ENCODE data around the gene HEXIM2. TPM values are rescaled to one million over a fixed set of nuclear protein-coding genes. Genes with fewer than 3 reads are reported as not detected.

HEXIM2 gene
- total RNA-seq, 1 donor from 2014 or later, result 4.8 TPM

GRCh38 chr17:45145035-45145389, 16.7 kb upstream of the HEXIM2 start:
- no peak for DNase-seq

- no peak for DNase-seq
Measured at GRCh38 chr17:45146166-45146565, 15.5 kb upstream of the HEXIM2 start.

DNA sequence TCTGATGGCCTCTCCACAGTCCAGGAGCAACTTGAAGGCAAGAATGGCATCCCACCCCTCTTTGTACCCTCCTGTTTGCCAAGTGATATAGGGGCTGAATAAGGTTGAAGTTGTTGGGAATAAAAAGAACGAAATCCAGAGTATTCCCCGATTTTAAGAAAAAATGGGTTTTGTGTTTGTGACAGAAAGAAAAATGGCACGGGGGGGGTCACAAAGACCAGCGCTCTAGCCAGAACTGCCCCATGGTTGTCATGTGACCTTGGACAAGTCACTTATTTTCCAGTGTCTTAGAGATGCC, 15.1 kb upstream of the HEXIM2 start:
- DNase-seq, result no peak

- peak; percentile 84 for DNase-seq
Measured at GRCh38 chr17:45146890-45147580, 14.6 kb upstream of the HEXIM2 start.

DNA sequence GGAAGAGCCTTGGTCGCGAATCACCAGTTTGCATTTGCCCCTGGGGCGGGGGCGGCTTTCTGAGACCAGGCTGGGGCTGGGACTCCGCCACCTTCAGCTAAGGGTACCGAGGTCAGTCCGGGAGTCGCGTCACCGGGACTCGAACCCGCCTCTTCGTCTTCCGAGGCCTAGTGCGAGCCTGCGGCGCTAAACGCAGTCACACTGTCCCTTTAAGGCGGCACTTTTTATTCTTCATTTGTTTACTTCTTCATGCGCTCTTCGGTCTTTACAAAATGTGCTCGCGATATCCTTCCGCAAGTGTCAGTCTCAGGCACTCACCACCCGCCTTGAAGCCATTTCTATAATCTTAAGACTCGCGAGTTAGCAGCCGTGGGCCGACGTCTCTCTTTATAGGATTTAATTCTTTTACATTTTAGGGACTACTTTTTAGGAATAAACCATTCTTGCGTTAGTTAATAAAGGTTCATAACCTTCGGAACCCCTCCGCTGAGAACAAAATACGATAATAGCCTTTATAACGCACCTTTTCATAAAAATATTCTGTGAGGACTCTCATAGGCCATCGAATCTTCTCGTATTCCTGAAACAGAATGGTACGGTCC, 14.0 kb upstream of the HEXIM2 start:
- peak; percentile 92 for DNase-seq

DNA sequence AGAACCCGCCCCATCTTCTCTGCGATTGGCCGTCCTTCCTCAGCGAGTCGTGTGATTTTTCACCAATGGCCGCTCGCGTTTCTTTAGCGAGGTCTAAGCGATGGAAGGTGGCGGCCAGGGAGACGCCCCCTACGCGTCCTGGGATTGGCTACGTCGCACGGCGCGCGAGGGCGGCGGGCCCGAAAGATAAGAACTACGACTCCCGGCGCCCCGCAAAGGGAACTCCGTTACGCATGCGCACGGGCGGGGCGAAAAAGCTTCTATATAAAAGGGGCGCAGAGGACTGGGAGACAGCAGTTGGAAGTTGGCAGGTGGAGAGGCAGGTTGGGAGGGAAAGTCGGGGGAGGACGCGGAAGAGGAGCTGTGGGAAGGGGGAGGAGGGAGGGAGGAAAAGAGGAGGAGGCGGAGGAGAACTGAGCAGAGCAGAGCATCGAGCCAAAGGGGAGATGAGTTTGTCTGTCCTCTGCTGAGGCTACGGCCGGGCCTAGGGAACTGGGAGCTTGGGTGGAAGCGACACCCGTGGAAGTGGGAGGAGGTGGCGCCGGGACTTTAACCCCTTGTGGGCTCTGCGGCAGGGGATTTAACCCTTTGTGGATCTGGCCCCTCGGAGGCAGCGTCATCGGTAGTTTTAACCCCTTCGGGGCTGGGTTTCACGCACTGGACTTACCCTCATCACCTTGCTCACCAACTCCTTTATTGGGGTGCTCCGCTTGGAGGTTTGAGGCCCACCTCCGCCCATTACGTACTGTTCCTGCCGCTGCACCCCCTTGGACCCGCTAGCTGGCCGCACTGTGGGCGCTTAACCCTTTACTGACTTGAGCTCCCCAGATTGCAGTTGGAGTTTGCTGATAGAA, 13.3 kb upstream of the HEXIM2 start, which contains the start of gene HEXIM1:
TSS of gene HEXIM1 (plus strand) at position 293 of the 854 bp plus-strand sequence. CDS start 716 bp downstream, outside the sequence.
- peak; percentile 100 for DNase-seq

GRCh38 chr17:45149037-45149668, 12.5 kb upstream of the HEXIM2 start:
- peak; percentile 88 for DNase-seq

DNA sequence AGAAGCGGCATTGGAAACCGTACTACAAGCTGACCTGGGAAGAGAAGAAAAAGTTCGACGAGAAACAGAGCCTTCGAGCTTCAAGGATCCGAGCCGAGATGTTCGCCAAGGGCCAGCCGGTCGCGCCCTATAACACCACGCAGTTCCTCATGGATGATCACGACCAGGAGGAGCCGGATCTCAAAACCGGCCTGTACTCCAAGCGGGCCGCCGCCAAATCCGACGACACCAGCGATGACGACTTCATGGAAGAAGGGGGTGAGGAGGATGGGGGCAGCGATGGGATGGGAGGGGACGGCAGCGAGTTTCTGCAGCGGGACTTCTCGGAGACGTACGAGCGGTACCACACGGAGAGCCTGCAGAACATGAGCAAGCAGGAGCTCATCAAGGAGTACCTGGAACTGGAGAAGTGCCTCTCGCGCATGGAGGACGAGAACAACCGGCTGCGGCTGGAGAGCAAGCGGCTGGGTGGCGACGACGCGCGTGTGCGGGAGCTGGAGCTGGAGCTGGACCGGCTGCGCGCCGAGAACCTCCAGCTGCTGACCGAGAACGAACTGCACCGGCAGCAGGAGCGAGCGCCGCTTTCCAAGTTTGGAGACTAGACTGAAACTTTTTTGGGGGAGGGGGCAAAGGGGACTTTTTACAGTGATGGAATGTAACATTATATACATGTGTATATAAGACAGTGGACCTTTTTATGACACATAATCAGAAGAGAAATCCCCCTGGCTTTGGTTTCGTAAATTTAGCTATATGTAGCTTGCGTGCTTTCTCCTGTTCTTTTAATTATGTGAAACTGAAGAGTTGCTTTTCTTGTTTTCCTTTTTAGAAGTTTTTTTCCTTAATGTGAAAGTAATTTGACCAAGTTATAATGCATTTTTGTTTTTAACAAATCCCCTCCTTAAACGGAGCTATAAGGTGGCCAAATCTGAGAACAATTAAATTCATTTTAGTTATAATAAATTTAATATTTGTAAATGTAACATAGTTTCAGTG, 11.7 kb upstream of the HEXIM2 start:
- DNase-seq, result peak; percentile 75

DNA sequence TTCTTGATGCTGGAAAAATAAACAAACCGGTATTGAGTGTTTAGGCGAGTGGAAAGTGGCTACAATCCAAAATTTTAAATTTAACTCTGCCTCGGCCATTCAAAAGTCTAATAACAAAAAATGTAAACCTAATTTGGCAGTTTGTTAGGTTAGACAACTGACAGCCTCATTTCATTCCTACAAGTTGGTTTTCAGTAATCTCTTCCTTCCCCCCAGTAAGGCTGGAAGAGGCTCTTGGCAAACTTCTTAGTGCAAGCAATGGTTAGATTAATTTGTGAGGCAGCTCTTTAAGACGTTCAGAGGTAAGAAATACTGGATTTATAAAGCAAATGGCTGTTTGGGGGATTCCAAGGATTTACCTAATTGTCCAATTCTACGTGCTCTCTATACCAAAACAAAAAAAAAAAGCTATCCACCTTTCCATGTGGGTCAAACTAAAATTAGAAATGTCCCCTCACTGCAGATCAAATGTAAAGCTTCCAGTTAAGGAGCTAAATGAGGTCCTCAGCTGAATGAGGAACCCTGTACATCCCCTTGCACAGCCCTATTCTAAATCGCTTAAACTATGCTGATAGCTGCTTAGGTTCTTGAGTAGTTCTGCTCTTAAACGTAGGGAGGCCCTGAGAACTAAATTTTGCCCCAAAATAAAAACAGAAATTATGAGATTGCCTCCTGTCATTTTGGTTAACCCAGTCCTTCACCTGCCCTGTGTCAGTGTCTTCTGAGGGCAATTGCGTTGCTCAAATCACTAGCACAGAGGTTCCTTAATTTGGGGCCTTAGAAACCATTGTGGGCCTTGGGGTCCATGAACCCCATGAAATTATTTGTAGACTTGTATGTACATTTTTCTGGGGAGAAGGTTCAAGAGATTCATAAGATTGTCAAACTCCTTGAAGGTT, 10.5 kb upstream of the HEXIM2 start:
- DNase-seq, result no peak

DNA sequence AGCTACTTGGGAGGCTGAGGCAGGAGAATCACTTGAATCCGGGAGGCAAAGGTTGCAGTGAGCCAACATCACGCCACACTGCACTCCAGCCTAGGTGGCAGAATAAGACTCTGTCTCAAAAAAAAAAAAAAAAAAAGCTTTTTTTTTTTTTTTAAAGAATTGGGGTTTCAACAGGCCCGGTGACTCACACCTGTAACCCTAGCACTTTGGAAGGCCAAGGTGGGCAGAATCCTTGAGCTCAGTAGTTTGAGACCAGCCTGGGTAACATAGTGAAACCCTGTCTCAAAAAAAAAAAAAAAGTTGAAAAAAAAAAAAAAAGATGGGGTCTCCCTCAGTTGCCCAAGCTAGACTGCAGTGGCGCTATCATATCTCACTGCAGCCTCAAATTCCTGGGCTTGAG, 6.6 kb upstream of the HEXIM2 start:
- DNase-seq, result no peak

GRCh38 chr17:45155483-45155882, 6.2 kb upstream of the HEXIM2 start:
- DNase-seq, result no peak

- DNase-seq, result no peak
Measured at GRCh38 chr17:45156242-45156641, 5.4 kb upstream of the HEXIM2 start.

- peak; percentile 82 for DNase-seq
Measured at GRCh38 chr17:45160447-45161287, 1.0 kb upstream of the HEXIM2 start.

DNA sequence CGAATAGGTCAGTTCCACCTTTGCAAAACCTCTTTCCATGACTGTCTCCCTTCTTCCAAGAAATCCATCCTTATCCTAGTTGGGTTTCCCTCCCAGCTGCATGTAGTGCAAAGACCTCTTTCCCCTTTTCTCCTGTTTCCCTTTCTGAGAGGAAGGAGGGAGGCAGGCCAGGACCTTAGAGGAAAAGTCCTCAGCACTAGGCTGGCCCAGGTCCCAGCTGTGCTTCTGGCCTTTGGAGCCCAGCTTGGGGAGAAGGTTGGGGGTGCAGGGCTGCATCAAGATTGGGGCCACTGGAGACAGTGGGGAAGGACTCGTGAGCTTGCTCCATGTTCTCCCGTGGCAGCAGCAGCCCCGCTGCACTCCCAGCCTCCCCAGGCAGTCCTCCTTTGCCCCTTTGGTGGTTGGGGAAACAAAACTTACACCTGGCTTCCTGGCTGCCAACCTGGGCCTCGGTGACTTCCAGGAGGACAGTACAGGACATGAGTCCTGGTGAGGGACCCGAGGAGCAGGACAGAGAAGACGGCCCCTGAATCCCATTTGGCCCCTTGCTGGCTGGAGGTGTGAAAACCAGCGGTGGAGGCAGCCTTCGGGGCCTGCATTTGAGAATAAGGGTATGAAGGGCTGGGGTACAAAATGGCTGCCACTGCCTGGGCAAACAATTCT, 481 bp downstream of the HEXIM2 start:
- no peak for DNase-seq

GRCh38 chr17:45164734-45165269, 3.1 kb downstream of the HEXIM2 start:
- DNase-seq, result no peak

GRCh38 chr17:45168991-45169752, 7.5 kb downstream of the HEXIM2 start:
- no peak for DNase-seq

DNA sequence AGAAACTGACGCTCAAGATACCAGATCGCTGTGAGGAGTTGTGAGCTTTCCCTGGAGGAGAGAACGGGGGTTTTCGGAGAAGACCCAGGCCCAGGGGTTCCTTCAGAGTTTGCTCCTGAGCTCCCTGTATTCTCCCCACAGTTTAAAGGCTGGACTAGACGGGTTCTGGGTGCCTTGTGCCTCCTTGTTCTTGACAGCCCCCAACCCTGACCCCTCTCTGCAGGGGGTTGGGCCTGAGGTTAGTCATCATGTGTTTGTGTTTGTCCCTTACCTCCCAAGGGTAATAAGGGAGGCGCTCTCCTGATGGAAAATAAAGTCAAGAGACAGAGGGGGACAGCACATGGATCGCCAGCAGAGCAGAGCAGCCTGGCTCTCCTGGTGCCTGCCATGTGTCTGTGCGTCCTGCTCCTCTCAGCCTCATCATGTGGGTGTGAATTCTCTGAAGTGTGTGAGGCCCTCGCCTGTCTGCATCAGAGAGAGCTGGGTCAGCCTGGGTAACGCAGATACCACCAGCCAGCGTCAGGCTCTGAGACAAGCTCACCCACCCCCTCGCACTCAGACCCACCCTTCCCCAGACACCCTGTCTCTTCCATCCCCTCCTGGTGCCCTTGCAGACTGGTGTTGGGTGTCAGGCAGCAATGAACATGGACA, 8.7 kb downstream of the HEXIM2 start:
- no peak for DNase-seq

DNA sequence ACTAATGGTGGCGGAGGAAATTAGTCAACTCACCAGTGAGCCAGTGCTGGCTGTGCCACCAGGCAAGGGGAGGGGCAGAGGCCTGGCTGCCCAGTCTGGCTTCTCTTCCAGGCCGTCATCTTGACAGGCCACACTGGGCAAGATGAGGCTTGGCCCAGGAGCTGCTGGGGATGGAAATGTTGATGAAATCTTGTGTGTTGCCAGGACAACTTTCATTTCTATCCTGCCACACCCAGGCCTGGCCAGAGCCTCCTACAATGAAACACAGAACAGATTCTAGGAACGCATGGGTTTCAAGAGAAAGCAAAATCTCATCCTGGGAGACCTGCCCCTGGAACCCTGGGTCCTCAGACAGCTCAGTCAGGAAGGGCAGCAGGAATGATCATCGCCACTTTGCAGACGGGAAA, 9.3 kb downstream of the HEXIM2 start:
- peak; percentile 47 for DNase-seq

Measured in dermis blood vessel endothelial cell (primary cell).